GM19023 (cell line): ENCODE measurements around the gene FUT3.
"Not testable (repeated sequence)": the region's sequence is repeated elsewhere in the genome, so short reads cannot be mapped to it uniquely, and the experiment has no call there.

Experiments
- ATAC-seq: cut with Tn5 transposase; IDR thresholded peaks from one replicate; pipeline ENCODE4 v1.9.1; 2021; ENCODE audit warnings: mild to moderate bottlenecking, moderate library complexity; ENCODE audit not compliant: unreplicated experiment

FUT3 gene

DNA sequence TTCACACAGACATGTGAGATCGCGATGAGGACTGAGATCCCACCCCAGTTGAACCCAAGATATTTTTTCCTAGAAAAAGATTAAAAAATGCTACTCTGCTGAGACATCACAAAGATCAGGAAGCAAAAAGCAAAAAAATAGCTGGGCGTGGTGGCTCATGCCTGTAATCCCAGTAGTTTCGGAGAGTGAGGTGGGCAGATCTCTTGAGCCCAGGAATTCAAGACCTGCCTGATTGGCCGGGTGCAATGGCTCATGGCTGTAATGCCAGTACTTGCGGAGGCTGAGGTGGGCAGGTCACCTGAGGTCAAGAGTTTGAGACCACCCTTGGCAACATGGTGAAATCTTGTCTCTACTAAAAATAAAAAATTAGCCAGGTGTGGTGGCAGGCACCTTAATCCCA is 1.1 kb downstream of the FUT3 start:
- no peak for ATAC-seq

DNA sequence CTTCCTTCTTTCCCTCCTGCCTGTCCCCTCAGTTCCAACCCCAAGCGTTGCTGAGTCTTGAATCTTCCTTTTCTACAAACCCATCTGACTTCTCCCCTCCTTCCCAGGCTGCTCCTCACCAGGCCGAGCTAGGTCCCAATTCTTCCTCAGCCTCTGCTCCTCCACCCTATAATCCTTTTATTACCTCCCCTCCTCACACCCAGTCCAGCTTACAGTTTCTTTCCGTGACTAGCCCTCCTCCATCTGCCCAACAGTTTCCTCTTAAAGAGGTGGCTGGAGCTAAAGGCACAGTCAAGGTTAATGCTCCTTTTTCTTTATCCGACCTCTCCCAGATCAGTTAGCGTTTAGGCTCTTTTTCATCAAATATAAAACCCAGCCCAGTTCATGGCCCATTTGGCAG is 2.6 kb downstream of the FUT3 start:
- not testable (repeated sequence) for ATAC-seq

DNA sequence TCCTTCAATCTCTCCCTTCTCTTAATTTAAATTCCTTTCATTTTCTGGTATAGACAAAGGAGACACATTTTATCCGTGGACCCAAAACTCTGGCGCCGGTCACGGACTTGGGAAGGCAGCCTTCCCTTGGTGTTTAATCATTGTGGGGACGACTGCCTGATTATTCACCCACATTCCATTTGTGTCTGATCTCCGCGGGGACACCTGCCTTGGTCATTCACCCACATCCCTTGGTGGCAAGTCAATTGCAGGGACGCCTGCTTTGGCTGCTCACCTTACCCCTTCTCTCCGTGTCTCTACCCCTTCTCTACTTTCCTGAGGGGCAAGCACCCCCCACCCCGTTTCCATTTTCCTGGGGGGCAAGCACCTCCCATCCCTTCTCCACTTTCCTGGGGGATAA is 3.4 kb downstream of the FUT3 start:
- ATAC-seq = not testable (repeated sequence)

DNA sequence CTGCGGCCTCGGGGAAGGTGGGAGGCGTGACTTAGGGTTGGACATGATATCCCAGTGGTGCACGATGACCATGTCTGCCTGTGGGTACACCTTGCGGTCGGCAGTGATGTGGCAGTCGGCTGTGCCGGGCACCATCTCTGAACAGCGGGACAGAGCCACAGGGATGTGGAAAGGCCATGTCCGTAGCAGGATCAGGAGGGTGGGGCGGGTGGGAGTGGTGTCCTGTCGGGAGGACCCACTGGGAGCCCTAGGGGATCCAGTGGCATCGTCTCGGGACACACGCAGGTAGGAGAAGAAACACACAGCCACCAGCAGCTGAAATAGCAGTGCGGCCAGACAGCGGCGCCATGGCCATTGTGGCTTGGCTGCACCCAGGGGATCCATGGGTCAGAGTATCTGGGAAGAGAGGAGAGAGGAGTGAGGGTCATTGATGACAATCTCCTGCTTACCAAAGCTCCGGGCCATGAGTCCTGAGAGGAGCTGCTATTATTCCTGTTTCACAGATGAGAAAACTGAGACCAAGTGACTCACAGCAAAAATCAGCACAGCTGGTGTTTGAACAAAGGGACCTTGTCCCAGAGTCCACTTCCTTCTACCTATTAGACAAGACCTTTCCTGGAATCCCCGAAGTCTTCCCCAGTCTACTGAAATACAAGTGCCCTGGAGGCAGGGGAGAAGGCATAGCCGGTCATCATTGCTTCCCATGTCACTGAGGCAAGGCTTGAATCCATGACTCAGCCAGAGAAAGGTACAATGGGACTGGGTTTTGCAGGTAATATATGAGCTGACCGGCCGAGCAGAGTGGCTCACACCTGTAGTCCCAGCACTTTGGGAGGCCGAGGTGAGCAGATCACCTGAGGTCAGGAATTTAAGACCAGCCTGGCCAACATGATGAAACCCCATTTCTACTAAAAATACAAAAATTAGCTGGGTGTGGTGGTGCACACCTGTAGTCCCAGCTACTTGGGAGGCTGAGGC is 6.5 kb downstream of the FUT3 start:
- ATAC-seq = no peak

DNA sequence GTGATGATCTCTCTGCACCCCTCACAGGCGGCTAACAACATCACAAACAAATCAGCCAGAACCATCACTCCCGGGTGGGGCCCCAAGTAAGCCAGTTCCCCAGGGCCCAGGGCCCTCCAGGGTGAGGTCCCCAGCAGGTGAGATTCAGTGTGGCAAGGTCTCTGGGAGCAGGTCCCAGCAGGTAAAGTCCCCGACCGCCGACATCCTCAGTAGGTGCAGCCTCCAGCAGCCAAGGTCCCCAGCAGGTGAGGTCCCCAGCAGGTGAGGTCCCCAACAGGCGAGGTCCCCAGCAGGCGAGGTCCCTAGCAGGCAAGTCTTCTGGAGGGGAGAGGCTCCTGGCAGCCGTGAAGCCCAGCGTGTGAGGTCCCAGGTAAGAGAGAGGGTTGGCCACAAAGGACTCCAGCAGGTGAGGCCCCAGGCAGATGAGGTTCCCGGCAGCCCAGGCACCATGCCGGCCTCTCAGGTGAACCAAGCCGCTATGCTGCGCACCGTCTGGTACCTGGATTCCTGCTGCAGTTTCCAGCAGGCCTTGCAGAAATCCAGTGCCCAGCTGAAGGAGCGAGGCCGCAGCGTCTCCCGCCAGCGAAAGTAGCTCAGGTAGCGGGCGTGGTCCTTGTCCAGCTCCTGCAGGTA is 7.8 kb downstream of the FUT3 start:
- ATAC-seq = no peak

DNA sequence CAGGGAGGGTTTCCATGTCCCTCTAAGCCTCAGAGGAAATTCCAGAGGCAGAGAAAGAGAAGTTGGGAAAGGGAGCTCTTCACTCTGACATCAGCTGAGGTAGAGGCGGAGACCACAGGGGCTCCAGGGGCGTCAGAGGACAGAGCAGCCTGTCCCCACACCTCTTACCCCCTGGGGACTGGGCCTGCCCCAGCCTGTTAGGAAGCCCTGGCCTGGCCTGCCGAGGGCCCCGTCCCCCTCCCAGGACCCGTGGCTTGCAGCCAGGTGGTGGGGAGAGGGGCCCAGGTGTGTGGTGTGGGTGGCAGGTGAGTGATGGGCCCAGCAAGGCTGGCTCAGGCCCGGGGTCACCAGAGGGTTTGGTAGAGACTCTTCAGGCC is 9.5 kb downstream of the FUT3 start:
- ATAC-seq = not testable (repeated sequence)

DNA sequence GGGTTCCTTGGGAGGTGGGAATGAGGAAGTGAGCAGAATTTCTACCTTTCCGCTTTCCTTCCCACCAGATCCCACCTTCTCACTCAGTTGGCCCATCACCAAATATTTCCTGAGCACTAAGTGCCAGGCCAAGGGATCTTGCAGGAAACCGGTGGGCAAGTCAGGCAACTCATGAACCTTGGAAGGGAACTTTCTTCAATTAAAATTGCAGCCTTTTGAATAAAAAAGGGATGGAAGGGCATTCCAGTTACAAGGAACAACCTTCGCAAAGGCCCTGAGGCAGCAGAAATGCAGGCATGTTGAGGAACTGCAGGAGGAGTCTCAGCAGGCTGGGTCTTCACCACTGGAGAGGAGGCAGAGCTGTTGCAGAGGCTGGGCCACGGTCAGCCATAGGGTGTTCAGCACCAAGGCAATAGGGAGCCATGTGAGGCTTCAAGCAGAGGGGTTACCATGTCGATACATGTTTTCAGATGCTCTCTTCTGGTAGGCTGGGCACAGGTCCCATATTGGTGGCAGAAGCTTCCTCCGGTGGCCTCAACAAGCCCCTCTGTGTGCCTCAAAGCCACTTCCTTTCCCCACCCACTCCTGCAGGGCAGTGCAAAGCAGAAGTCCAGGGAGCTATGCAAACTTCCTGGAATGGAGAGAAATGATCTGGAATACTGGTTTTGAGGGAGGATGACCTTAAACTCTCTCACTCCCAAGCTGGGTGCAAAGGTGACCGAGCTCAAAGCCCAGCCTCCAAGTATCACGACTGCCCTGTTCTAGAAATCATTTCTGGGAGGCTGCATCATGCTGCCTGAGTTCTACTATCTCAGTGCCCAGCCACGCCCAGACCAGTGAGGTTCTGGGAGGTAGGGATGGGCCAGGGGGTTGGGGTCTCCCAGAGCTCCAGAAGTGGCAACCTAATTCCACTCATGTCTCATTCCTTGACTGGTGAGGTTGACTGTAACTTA is 11.9 kb downstream of the FUT3 start, which contains the start of gene FUT6:
Gene FUT6 (minus strand): TSS at position 638 of the 953 bp plus-strand sequence. CDS start 7,135 bp downstream, outside the sequence.
- no peak for ATAC-seq

DNA sequence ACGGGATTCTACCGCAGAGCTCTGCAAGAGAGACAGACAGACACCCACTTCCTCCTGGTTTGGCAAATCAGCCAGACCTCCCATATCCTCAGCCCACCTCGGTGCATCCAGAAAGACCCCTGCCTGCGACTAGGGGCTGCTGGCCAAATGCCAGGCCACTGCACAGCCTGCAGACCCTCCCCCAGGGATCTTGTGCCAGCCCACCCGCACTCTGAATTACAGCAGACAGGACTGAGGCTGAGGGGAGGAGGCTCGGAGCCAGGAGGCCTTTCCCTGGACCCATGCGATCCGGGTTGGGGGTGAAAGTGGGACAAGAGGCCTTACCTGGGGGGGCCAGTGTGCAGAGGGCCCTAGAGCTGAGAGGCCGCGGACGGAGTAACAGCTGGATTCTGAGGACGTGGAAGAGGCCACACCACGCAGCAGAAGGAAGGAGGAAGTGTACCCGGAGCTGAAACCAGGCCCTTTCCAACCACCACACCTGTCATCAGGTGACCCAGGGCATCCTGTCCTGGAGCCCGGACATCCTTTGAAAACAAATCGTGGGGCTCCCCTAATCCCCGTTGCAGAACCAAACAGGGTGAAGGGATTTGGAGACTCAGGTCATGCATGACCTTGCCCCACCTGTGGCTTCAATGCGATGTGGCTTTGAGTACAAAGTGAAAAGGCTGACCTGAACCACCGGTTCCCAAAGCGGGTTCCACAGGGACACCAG is 12.7 kb downstream of the FUT3 start:
- no peak for ATAC-seq

DNA sequence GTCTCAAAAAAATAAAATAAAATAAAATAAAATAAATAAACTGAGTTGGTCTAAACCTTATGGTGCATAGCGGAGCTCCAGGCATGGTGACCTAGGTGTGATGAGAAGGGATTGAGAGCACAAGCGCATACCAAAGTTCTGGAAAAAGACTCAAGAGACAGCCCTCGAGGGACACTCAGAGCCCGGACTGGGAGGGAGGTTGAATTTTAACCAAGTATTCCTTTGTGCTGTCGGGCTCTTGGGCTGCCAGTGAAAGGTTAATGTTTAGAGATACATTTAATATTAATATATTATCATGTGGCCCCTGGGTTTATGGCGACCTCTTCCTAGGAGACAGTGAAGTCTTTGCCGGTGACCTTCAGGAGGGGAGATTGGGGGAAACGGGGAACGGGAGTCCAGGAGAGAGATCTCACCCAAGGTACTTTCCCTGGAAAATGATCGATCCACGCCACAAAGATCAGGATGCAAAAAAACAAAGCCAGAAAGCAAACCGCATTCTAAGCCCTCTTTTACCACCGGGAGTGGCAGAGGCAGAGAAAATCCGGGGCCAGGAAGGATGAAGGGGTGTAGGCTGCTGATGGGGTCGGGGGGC is 13.4 kb downstream of the FUT3 start:
- no peak for ATAC-seq

DNA sequence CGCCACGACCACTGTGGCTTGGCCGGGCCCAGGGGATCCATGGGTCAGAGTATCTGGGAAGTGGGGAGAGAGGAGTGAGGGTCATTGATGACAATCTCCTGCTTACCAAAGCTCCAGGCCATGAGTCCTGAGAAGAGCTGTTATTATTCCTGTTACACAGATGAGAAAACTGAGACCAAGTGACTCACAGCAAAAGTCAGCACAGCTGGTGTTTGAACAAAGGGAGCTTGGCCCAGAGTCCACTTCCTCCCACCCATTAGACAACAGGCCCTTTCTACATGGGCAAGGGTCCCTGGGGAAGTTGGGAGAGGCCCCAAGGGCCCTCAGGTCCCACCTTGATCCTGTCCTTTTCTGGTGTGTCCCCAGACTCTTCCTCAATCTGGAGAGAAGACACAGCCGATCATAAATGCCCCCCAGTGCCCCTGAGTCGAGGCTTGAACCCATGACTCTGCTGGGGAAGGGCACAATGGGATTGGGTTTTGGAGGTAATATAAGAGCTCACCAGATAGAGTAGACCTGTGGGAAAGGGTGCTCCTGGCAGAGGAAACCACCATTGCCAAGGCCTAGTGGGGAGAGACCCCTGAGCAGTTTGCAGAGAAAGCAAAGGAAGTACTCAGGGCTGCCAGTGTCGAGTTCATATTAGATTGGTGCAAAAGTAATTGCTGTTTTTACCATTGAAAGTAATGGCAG is 18.6 kb downstream of the FUT3 start:
- ATAC-seq = no peak

DNA sequence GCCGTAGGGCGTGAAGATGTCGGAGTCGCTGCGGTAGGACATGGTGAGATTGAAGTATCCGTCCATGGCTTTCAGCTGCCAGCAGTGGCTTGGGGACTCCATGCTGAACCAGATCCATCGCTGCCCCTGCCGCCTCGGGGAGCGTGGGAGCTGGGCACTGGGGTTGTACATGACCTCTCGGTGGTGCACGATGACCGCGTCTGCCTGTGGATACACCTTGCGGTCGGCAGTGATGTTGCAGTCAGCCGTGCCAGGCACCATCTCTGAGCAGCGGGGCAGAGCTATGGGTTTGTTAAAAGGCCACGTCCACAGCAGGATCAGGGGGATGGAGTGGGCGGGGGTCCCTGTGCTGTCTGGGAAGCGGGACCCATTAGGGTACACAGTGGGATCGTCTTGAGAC is 19.2 kb downstream of the FUT3 start:
- ATAC-seq = no peak

DNA sequence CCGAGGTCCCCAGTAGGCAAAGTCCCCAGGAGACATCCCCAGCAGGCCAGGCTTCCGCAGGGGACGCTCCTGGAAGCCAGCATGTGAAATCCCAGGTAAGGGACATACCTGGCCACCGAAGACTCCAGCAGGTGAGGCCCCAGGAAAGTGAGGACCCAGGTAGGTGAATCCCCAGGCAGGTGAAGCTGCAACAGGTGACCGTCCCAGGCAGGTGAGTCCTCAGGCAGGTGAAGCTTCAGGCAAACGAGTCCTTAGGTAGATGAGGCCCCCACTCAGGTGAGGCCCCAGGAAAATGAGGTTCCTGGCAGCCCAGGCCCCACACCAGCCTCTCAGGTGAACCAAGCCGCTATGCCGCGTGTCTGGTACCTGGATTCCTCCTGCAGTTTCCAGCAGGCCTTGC is 20.1 kb downstream of the FUT3 start:
- ATAC-seq = no peak

DNA sequence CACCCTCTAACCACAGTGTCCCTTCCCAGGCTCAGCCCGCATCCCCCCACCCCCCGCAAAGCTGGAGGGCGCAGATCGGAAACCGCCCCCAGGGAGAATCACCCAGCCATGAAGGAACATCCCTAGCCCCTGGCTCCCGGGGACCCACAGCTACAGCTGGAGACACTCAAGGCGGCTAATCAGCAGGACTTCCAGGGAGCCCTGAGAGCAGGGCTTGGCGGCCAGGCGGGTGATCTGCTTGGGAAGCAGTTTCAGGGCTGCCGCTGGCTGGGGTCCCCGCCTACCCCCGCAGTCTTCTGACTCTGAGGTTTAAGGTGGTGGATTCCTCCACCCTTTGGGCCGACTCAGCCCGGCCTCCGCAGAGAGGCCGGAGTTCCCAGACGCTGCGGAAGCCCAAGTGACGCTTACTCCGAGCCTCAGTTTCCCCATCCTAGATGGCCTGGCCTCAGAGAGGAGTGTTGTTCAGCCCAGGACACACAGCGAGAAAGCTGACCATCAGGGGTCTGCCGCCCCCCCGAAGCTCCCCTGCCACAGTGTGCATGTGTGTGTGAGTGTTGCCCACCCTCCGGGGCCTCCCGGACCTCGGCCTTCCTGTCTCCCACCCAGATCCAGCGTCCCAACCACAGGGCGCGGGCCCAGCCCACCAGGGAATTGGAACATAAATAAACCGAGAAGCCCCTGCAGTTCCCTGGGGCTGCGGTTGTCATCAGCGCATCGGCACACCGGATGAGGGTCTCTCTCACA is 21.5 kb downstream of the FUT3 start:
- no peak for ATAC-seq

DNA sequence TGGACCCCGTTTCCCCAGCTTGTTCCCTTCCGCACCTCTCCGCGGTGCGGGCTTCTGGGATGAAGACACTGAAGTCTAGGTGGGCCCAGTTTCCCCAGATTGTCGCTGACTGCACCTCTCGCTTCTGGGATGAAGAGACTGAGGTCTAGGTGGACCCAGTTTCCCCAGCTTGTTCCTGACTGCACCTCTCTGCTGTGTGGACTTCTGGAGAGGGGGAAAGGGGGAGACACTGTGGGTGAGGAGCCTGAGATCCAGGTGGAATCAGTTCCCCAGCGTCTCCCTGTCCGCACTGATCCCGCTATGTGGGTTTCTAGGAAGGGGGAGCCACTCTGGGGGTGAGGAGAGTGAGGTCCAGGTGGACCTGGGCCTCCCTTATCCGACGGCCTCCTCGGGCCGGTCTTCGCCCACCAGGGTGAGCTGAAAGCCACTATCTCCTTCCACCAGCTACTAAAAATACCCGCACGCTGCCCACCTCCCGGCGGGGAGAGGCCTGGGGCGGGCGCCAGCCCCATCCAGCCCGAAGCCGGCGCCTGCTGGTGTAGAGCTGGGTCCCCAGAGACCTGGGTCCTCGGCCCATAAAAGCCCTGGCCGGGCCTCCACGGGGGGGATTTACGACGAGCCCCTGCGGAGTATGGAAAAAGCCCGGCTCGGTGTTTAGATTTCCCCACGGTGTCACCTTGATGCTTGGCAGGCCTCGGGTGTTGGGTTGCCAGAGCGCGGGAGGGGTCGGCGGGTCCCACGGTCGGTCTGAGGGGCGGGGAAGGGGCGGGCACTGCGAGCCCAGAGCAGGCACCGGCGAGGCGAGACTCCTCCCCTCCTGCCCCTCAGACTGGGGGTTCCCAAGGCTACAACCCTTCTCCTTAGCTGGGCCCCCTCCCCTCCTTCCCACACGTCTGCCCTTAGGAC is 22.3 kb downstream of the FUT3 start:
- ATAC-seq = no peak

DNA sequence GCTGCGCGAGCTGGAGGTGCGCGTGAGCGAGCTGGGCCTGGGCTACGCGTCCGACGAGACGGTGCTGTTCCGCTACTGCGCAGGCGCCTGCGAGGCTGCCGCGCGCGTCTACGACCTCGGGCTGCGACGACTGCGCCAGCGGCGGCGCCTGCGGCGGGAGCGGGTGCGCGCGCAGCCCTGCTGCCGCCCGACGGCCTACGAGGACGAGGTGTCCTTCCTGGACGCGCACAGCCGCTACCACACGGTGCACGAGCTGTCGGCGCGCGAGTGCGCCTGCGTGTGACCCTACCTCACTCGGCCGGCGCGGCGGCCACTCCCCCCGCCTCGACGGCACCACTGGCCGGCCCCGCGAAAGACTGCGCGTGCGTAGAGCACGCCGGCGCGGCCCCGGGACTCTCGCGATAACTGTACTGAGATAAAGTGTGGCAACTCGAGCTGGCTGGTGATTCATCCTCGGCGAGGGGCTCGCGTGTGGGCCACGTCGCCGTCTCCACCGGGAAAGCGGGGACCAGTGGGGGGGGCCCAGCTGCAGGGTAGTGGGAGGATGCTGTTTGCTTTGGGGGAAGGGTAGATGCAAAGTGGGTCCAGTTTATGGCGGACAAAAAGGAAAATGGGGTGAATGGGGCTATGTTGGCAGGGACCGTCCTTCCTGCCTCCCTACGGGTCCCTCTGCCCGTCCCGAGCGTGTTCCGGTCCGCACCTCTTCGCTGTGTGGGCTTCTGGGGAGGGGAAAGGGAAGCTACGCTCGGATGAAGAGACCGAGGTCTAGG is 23.2 kb downstream of the FUT3 start:
- peak; percentile 69 for ATAC-seq

DNA sequence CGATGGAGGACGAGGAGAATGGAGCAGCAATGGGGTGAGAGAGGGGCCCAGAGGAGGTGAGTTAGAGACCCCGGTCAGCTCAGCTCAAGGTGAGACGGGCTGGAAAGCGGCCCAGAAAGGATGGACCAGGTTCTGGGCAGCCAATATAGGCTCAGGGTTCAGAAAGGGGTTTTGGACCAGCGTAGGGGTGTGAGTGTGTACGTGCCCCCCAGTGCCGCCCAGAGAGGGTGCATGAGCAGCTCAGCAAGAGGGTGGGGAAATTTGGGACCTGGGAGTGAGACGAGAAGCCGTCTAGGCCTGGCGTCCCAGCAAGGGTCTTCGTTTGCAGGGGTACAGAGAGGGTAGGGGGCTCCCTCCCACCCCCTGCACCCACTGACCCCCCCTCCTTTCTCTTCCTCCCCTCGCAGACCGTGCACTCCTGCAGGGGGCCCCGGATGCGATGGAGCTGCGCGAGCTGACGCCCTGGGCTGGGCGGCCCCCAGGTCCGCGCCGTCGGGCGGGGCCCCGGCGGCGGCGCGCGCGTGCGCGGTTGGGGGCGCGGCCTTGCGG is 23.8 kb downstream of the FUT3 start:
- ATAC-seq = no peak
